Measurements from ENCODE around the gene THBS2. TPM values are rescaled to one million over a fixed set of nuclear protein-coding genes. Genes with fewer than 3 reads are reported as not detected.
A peak's percentile ranks its signal among the peaks of the same experiment; 100 is the strongest.

THBS2 gene
- total RNA-seq, 1 donor from 2014 or later = 8.8 TPM

- no peak for ATAC-seq
- intact Hi-C loops (cut with DNase I) = no loop called here
- H3K36me3 ChIP-seq = no peaks in the 10 kb centered on the region
- peaks cover 4% of the 10 kb centered on the region for H3K27me3 ChIP-seq (ENCODE audit: low read depth)
- H3K9me3 ChIP-seq = no peaks in the 10 kb centered on the region
- no peak for DNase-seq
- H3K4me1 ChIP-seq = no peaks in the 10 kb centered on the region
- no peak overlapping the region for H3K4me3 ChIP-seq
- no peak for TF ChIP-seq CTCF (IDR thresholded peaks at IDR 0.05)
- H3K27ac ChIP-seq = no peak overlapping the region
These were observed 42.5 kb upstream of the THBS2 start for GRCh38 chr6:169296170-169296569.

- H3K4me1 ChIP-seq = no peaks in the 10 kb centered on the region
- no peak overlapping the region for H3K27ac ChIP-seq
- DNase-seq = no peak
- peaks cover 4% of the 10 kb centered on the region for H3K27me3 ChIP-seq (ENCODE audit: low read depth)
- H3K36me3 ChIP-seq = no peaks in the 10 kb centered on the region
- ATAC-seq = no peak
- intact Hi-C loops (cut with DNase I) = no loop called here
- H3K4me3 ChIP-seq = no peak overlapping the region
- no peak for TF ChIP-seq CTCF (IDR thresholded peaks at IDR 0.05)
- no peaks in the 10 kb centered on the region for H3K9me3 ChIP-seq
These were observed 39.5 kb upstream of the THBS2 start for GRCh38 chr6:169293196-169293595.

- intact Hi-C loops (cut with DNase I) = no loop called here
- H3K4me3 ChIP-seq = no peak overlapping the region
- no peak for TF ChIP-seq CTCF (IDR thresholded peaks at IDR 0.05)
- H3K27me3 ChIP-seq (ENCODE audit: low read depth) = peaks cover 4% of the 10 kb centered on the region
- H3K9me3 ChIP-seq = no peaks in the 10 kb centered on the region
- H3K27ac ChIP-seq = no peak overlapping the region
- H3K4me1 ChIP-seq = no peaks in the 10 kb centered on the region
- DNase-seq (no peak), ATAC-seq (peak in 1 of 2 donors; percentile 41)
- H3K36me3 ChIP-seq = no peaks in the 10 kb centered on the region
These were observed 38.9 kb upstream of the THBS2 start for GRCh38 chr6:169292338-169293124.

GRCh38 chr6:169291646-169292337, 38.1 kb upstream of the THBS2 start:
- H3K9me3 ChIP-seq = no peaks in the 10 kb centered on the region
- intact Hi-C loops (cut with DNase I) = no loop called here
- ATAC-seq = no peak
- no peak overlapping the region for H3K27ac ChIP-seq
- no peaks in the 10 kb centered on the region for H3K4me1 ChIP-seq
- no peaks in the 10 kb centered on the region for H3K36me3 ChIP-seq
- TF ChIP-seq CTCF (IDR thresholded peaks at IDR 0.05) = no peak
- DNase-seq = no peak
- no peak overlapping the region for H3K4me3 ChIP-seq
- H3K27me3 ChIP-seq (ENCODE audit: low read depth) = no peaks in the 10 kb centered on the region

GRCh38 chr6:169291148-169291547, 37.5 kb upstream of the THBS2 start:
- DNase-seq = no peak
- H3K4me3 ChIP-seq = no peak overlapping the region
- no peak for TF ChIP-seq CTCF (IDR thresholded peaks at IDR 0.05)
- no peaks in the 10 kb centered on the region for H3K36me3 ChIP-seq
- ATAC-seq = no peak
- no peaks in the 10 kb centered on the region for H3K4me1 ChIP-seq
- no peaks in the 10 kb centered on the region for H3K27me3 ChIP-seq (ENCODE audit: low read depth)
- no peak overlapping the region for H3K27ac ChIP-seq
- intact Hi-C loops (cut with DNase I) = no loop called here
- H3K9me3 ChIP-seq = no peaks in the 10 kb centered on the region

Measured in lower lobe of right lung (tissue), 2 donors.